HL-60 (cell line): Measurements from ENCODE around the gene ADGRL3.

Experiments
- DNase-seq, 2 experiments: peaks; one replicate each; pipeline ENCODE4 v3.0.0-alpha.2; 2010 to 2020; ENCODE audit warnings: low read depth in 1 of 2, low spot score in 1 of 2
- H3K27ac ChIP-seq: fragments of 250-450 bp; sonication (Bioruptor Pico); replicated peaks from 2 replicates; pipeline ENCODE4 v1.5.1; 2020; ENCODE audit warnings: mild to moderate bottlenecking, moderate library complexity
- H3K27me3 ChIP-seq: fragments of 250-450 bp; sonication (Bioruptor Pico); 2 replicates; pipeline ENCODE4 v1.5.1; 2021; ENCODE audit warnings: mild to moderate bottlenecking, moderate library complexity; ENCODE audit not compliant: insufficient read depth, poor library complexity, severe bottlenecking
- H3K4me3 ChIP-seq: replicated peaks from 2 replicates; pipeline ENCODE4 v1.5.1; 2011; ENCODE audit warnings: mild to moderate bottlenecking, control low read depth, low read length; ENCODE audit not compliant: insufficient read depth
- GABPA ChIP-seq: IDR thresholded peaks from 2 replicates; pipeline ENCODE4 v1.6.1; 2012; ENCODE audit warnings: low read depth
- POLR2AphosphoS5 ChIP-seq: IDR thresholded peaks from 2 replicates; pipeline ENCODE4 v1.6.1; 2012; ENCODE audit warnings: low read depth
- REST ChIP-seq: IDR thresholded peaks from 2 replicates; pipeline ENCODE4 v1.6.1; 2012; ENCODE audit warnings: low read depth; ENCODE audit not compliant: insufficient replicate concordance
- SPI1 ChIP-seq: IDR thresholded peaks from 2 replicates; pipeline ENCODE4 v1.6.1; 2012; ENCODE audit warnings: low read depth, mild to moderate bottlenecking, borderline replicate concordance
- TF ChIP-seq, protein P1 (sequence below): IDR thresholded peaks from one replicate; pipeline ENCODE4 v1.5.1; 2011; ENCODE audit warnings: low read length, control low read depth, inconsistent platforms; ENCODE audit not compliant: insufficient read depth

The ADGRL3 gene

DNA sequence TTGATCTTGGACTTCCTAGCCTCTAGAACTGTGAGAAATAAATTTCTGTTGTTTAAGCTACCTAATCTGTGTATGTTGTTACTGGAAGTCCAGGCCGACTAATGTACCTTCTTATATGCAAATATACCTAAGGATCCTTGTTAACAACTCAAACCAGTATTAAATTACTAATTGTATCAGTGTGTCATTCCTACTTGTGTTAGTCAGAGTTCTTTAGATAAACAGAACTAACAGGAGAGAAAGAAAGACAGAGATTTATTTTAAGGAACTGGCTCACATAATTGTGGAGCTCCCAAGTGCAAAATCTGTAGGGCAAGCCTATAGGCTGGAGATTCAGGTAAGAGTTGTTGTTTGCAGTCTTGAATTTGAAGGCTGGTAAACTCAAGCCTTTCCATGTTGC lies 120.0 kb downstream of the ADGRL3 start:
- no peak overlapping the region for H3K27ac ChIP-seq
- no peak for DNase-seq
- no peaks in the 10 kb centered on the region for H3K27me3 ChIP-seq
- TF ChIP-seq SPI1, result no peak
- H3K4me3 ChIP-seq, result no peak overlapping the region

DNA sequence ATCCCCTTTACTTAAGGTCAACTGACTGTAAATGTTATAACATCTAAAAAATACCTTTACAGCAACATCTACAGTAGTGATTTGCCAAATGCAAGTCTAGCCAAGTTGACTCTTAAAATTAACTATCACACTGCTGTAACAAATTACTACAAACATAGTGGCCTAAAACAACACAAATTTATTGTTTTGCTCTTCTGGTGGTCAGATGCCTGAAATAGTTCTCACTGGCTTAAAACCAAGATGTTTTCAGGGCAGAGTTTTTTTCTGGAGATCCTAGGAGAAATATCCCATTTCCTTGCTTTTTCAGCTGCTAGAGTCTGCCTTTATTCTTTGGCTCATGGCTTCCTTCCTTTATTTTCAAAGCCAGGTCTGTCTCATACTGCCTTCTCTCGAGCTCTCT lies 120.5 kb downstream of the ADGRL3 start:
- TF ChIP-seq REST (no peak), GABPA (no peak), SPI1 (no peak), POLR2AphosphoS5 (no peak)
- TF ChIP-seq, protein P1, sequence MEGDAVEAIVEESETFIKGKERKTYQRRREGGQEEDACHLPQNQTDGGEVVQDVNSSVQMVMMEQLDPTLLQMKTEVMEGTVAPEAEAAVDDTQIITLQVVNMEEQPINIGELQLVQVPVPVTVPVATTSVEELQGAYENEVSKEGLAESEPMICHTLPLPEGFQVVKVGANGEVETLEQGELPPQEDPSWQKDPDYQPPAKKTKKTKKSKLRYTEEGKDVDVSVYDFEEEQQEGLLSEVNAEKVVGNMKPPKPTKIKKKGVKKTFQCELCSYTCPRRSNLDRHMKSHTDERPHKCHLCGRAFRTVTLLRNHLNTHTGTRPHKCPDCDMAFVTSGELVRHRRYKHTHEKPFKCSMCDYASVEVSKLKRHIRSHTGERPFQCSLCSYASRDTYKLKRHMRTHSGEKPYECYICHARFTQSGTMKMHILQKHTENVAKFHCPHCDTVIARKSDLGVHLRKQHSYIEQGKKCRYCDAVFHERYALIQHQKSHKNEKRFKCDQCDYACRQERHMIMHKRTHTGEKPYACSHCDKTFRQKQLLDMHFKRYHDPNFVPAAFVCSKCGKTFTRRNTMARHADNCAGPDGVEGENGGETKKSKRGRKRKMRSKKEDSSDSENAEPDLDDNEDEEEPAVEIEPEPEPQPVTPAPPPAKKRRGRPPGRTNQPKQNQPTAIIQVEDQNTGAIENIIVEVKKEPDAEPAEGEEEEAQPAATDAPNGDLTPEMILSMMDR, result no peak
- H3K27ac ChIP-seq, result no peak overlapping the region
- no peak for DNase-seq
- no peak overlapping the region for H3K4me3 ChIP-seq
- no peaks in the 10 kb centered on the region for H3K27me3 ChIP-seq

GRCh38 chr4:61332693-61333092 lies 132.6 kb downstream of the ADGRL3 start:
- Histone ChIP-seq H3K4me3 (no peak overlapping the region), H3K27me3 (no peaks in the 10 kb centered on the region), H3K27ac (no peak overlapping the region)
- TF ChIP-seq, protein P1, result no peak
- TF ChIP-seq SPI1 (no peak), REST (no peak), POLR2AphosphoS5 (no peak), GABPA (no peak)
- no peak for DNase-seq

DNA sequence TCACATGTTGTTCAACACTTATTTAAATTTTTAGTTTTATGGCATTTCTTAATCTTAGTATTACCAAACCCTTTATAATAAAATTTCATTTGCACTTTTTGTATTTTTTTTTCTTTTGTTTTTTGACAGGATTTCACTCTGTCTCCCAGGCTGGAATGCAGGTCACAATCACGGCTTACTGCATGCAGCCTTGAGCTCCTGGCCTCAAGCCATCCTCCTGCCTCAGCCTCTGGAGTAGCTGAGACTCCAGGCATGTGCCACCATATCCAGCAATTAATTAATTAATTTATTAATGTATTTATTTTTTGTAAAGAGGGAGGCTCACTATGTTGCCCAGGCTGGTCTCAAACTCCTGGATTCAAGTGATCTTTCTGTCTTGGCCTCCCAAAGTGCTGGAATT lies 133.4 kb downstream of the ADGRL3 start:
- Histone ChIP-seq H3K27me3 (no peaks in the 10 kb centered on the region), H3K4me3 (no peak overlapping the region), H3K27ac (no peak overlapping the region)
- no peak for TF ChIP-seq GABPA
- no peak for DNase-seq

DNA sequence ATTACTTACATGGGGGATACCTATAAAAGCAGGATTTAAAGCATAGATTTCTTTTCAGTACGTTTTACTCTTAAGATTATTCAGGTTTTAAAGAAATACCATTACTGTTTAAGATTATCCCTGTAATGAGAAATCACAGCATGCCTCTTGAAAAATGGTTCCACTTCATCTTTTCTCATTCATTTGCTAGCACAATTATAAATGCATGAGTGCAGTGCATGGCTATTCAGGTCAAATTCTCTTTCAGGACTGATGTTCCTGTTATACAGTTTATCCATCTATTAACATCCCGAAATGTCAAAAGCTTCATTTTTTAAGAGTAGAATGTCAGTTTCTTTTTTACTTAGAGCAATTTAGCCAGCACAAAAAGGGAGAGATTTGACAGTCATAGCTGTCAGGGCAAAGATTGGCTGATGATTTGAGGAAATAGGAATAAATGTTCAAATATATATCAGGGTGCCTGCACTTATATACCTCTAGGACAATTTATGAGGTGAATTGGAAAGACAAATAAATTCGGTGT lies 135.2 kb downstream of the ADGRL3 start:
- no peak overlapping the region for H3K4me3 ChIP-seq
- no peak for TF ChIP-seq SPI1
- TF ChIP-seq, protein P1, result no peak
- no peak for TF ChIP-seq GABPA
- TF ChIP-seq POLR2AphosphoS5, result no peak
- no peak for TF ChIP-seq REST
- H3K27me3 ChIP-seq, result no peaks in the 10 kb centered on the region
- DNase-seq, result no peak
- H3K27ac ChIP-seq, result no peak overlapping the region
